Stimulated activated CD8-positive, alpha-beta memory T cell treated with anti-CD3 and anti-CD28 coated beads, Interleukin-12 subunit alpha, Interleukin-12 subunit beta, amount 100 ng/mL, for 24 hours (primary cell): ENCODE results near the gene NLGN3.
"Not testable (repeated sequence)": the region's sequence is repeated elsewhere in the genome, so short reads cannot be mapped to it uniquely, and the experiment has no call there.

Source experiments
- DNase-seq: peaks from one replicate; pipeline ENCODE4 v3.0.0-alpha.2; 2020; ENCODE audit errors: extremely low read depth

Gene NLGN3

DNA sequence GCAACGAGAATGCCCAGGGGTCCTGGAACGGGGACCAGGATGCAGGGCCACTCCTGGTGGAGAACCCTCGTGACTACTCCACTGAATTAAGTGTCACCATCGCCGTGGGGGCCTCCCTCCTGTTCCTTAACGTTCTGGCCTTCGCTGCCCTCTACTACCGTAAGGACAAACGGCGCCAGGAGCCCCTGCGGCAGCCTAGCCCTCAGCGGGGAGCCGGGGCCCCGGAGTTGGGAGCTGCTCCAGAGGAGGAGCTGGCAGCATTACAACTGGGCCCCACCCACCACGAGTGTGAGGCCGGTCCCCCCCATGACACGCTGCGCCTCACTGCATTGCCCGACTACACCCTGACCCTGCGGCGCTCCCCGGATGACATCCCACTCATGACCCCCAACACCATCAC lies 24.9 kb downstream of the NLGN3 start:
- DNase-seq: no peak

DNA sequence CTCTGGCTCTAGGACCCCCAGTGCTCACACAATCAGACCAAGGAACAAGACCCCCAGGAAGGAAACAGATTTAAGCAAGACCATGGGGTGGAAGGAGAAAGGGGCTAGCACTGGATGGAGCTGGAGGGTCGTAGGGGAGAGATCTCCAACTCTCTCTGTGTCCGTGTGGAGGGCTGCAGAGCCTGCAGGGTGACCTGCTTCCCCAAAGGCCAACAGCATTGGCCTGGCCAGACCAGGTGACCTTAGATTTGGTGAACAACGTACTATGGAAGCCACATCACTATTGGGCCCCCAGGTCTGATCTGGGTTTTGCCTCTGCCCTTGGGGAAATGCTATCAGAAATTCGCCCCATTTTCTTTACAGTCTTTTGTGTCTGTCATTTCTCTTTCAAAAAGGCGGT lies 26.0 kb downstream of the NLGN3 start:
- DNase-seq: no peak

DNA sequence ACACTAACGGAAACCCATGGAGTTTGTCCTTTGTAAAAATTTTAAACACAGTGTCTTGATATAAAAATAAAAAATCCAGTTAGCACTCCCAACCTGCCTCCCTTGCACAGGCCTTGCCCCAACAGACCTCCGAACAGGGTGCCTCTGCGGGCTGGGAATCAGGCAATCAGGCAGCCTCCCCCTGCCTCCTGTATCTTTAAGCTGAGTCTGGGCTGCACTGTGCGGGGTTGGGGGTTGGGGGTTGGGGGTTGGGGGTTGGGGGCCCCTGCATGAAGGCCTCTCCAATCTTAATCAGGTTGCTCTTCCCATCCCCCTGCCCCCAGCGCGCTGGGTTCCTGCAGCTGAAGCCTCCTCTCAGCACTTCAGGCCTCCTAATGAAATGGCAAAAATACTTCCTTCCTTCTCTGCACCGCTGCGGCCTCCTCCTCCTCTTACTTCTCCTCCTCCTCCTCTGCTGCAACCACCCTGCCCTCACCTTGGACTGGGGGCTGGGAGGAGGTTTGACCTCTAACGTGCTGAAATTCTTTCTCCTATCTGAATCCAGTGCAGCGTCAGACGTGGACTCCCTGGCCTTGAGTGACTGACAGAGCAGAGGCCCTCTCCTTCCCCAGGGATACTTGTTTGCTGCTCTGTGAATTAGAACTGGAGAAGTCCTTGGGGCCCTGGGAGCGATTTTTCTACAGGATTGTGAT lies 26.6 kb downstream of the NLGN3 start:
- DNase-seq: no peak

DNA sequence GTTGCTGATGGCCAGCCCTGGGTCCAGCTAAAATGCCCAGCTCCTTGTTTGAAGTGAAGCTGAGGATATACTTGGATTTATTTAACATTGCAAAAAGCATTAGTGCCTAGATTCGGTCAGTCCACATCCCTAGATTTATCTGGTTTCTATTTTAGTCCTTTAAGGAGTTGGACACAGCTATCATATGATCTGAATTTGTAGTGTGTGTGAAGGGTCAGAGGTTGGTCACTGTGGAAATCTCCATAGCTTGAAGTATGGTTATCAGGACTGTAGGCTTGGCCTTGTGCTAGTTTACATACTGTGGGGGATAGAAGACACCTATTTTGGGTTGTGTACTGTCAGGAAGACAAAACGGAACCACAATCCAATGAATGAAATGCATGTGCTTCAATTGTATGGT lies 28.8 kb downstream of the NLGN3 start:
- DNase-seq: no peak

DNA sequence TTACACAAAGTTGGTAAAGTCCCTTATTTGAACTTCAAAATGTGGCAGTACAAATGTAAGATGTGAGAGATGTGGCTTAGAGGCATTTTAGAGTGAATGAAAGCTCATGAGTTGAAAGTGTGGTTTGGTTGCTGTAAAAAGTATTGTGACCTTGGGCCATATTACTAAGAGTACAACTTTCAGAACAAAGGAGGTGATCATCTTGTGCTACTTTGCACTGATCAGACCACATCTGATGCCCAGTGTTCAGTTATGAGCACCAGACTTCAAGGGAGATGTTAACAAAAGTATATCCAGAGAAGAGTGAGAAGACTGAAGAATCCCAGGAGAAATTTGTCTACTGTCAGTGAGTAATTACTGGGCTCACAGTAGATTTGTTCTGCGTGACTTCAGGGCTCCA lies 30.2 kb downstream of the NLGN3 start:
- DNase-seq: no peak

DNA sequence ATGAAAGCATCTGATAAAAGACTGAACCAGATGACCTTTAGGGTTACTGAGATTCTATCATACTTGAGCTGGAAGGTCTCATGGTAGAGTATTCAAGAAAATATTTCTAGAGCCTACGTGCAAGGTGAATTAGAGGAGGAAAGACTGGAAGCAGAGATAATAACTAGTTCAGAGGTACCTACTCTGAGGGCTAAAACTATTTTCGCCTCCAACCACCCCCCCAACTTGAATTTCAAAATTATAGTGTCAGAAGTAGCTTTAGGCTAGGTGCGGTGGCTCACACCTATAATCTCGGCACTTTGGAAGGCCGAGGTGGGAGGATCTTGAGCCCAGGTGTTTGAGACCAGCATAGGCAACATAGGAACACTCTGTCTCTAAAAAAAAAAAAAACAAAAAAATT lies 30.9 kb downstream of the NLGN3 start:
- no peak for DNase-seq

DNA sequence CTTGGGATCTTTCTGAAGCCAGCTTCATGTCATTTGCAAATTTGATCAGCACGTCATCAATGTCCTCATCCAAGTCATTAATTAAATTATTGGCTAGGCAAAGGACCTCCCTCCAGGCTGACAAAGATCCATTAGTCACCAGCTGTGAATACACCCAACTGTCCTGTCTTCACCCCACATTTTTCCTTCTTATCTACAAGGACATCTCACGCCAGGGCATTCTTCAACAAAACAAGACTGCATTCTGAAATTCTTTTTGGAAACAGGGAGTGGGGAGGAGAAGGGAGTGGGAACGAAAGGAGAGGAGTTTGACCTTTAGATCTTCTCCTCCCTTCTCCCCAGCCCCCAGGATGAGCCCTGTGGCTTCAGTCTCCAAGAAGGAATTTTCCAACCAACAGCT lies 32.7 kb downstream of the NLGN3 start:
- DNase-seq: no peak

DNA sequence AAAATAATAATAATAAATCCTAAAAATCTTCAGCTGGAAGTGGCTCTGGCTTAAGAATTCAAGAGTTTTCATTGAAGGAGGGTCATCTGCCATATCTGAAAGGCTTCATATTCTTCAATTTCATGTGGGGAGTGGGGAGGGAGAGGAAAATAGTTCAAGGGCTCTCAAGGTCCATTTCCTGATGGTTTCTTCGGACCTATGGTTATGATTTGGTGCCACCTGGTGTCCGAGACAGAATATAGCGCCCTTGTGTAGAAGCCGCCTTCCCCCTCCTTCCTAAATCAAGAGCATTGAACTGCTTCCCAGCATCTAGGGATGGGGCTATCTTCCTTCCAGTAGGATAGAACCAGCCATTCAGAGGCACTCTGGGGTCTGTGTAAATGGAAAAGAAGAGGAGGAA lies 34.3 kb downstream of the NLGN3 start:
- no peak for DNase-seq

DNA sequence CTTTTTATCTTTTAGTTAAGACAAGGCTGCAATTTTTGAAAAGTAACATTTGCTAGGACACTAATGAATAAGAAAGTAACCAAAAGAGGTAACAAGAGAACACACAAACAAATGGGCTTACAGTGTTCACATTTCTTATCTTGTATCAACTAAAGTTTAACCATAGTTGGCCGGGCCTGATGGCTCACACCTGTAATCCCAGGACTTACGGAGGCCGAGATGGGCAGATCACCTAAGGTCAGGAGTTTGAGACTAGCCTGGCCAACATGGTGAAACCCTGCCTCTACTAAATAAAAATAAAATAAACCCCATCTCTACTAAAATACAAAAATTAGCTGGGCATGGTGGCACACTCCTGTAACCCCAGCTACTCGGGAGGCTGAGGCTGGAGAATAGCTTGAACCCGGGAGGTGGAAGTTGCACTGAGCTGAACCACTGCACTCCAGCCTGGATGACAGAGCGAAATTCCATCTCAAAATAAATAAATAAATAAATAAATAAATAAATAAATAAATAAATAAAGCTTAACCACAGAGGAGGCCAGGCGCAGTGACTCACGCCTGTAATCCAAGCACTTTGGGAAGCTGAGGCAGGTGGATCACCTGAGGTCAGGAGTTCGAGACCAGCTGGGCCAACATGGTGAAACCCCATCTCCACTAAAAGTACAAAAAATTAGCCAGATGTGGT lies 36.1 kb downstream of the NLGN3 start:
- not testable (repeated sequence) for DNase-seq

DNA sequence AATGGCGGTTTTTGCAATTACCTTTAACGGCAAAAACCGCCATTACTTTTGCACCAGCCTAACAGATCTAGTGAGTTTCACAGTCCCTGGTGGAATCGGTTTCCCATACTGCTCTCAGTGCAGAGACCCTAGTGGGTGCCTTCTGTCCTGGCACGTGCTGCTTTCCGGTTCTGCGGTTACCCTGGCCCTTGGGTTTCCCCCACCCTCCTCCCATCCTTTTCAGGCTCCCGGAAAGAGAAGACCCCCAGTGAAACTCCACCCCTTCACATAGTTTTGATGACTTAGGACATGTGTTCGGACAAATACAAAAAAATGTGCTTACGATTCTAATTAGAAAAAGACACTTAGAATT lies 36.9 kb downstream of the NLGN3 start:
- DNase-seq: no peak

DNA sequence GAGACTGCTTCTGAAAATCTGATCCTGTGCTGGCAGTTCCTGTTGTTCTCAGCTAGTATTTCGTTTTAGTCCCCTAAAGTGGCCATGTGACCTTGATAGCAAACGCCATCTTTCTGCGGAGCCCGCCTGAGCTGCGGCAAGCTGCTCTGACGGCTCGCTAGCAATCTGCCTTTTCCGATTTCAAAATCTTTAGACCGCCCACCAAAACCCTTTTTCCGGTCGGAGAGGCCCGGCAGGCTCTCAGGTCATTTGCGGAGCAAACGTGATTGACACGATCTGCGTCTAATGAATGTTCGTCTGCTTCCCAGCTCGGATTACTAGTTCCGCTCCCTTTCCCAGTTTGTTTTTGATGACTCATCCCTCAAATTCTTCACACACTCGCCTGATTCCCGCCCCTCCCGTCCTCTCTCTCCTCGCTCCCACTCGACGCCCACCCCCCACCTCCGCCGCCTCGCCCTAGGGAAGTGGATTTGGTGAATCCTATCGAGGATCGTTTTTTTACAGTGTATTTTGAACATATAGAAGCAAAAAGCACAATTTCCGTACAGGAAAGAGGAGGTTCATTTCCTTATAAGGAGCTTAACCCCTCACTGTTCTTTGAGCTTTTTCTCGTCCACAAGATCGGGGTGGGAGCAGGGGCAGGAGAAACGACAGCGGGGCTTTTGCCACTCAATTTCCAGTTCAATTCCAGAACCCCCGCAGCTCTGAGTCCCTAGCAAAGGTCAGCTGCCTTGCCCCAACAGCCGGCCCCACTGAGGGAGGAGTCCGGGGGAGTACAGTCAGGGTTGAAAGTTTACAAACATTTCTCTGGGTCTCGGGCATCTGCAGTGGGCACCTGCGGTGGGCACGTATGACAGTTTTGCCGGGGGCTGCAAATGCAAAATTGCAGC lies 37.5 kb downstream of the NLGN3 start:
- DNase-seq: peak; percentile 50

DNA sequence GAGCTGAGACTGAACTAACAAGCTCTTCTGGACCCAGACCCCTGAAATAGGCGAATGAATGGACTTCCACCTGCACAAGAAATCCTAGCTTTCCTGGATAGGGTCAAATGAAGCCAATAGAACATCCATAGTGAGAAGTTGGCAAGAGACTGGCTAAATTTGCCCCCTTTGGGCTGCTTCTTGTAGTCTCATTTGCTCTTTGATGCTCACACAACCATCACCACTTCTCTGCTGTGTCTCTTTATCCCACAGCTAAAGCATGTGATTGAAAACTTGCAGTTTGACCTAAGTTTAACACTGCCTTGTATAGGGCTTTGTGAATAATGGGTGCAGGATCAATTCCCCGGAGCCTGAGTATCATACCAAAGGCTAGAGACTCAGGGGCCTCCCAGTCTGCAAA lies 38.2 kb downstream of the NLGN3 start:
- no peak for DNase-seq

DNA sequence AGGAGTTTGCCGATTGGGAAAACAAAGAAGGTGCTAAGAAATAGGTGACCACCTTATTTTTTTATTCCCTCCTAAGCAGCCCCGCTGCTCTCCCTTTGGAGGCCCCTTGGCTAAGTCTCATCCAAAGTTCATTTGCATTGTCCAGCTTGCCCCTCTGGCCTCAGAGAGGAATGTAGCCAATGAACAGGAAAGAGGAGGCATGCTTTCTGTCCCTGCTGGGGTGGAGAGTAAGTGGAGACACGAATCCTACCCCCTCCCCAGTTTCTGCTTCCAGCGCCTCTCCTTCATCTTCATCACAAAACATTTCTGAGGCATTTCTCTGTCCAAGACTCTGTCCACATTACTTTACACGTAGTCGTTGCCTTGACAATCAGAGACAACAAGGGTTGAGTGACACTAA lies 38.7 kb downstream of the NLGN3 start:
- DNase-seq: no peak

DNA sequence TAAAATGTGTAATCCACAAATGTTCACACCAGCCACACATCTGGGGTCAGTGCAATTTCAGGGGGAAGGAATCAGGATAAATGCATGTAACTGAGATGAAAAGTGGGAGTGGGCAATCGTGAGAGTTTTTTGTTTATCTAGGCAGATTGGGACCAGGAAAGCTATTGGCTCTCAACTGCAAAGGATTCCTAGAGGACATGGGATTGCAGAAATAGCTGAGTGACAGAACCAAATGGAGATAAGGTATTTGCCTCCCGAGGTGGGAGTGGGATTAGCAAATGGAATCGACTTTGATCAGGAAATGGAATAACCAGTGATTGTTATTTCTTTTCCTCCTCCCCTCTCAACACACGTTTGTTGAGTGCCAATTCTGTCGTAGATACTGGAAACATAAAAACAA lies 39.5 kb downstream of the NLGN3 start:
- no peak for DNase-seq

DNA sequence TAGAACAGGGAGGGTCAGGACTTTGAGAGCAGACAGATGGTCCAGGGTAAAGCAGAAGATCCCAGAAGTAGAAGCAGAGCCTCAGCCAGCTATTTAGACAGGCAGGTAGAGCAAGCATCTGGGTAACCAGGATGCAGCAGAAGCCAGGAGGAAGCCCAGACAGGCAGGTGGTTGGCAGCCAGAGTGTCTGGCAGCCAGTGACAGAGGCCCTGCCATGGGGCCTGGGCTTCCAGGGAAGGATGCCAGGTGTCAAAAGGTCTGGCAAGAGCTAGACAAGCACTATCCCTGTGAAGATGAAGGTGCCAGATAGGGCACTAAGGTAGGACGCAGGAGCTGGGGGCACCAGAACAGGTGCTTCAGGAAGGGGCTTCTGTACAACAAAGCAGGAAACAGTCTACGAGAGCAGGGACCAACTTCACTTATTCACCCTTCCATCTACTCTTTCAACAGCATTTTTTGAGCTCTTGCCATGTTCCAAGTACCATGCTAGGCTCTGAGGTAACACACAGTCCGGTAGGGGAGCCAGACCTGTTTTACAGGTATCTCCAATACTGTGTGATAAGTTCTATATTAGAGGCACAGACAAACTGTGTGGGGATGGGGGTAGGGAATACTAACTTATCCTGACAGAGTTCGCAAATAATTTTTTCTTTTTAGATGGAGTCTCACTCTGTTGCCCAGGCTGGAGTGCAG lies 40.3 kb downstream of the NLGN3 start:
- no peak for DNase-seq

DNA sequence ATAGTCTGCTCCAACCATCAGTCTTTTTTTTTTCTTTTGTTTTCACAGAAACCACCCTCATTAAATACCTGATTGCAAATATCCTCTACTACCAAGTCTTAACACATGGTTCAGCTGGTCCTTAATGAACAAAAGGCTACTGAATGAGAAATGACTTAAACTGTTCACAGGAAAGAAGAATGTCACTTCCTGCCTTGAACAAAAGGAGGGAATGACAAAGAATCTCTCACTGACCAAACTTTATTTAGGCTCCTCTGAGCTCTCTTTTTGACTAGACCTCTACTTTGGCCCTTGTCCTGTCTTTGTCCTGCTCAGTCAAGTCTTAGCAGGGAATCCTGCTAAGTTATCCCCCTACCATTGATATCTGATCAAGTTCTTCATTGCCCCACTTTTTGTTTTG lies 46.6 kb downstream of the NLGN3 start:
- no peak for DNase-seq

DNA sequence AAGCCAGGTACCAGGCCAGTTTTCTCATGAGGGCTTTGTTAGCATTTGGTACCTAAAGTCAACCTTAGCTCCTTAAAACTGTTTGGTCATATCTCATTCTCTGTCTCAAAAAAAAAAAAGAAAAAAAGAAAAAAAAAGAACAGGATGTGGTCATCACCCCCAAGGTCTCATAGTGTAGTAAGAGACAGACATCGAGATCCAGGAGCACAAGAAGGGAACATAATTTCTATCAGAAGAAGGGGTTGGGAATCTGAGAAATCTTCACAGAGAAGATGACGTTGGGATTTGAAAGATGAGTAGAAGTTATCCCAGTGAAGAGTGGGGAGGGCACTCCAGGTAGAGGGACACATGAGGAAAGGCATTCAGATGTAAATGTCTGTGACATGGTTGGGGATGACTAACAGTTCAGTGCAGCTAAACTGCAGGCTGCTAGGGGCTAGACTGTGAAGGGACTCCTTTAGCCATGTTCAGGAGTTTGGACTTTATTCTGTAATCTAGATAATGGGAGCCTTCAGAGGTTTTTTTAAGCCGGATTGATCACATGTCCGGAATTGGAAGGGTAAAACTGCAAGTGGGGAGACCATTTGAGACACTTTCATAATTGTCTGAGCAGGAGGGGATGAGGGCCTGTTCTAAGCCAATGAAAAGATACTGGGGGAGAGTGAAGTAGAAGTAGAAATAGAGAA lies 51.5 kb downstream of the NLGN3 start:
- no peak for DNase-seq

DNA sequence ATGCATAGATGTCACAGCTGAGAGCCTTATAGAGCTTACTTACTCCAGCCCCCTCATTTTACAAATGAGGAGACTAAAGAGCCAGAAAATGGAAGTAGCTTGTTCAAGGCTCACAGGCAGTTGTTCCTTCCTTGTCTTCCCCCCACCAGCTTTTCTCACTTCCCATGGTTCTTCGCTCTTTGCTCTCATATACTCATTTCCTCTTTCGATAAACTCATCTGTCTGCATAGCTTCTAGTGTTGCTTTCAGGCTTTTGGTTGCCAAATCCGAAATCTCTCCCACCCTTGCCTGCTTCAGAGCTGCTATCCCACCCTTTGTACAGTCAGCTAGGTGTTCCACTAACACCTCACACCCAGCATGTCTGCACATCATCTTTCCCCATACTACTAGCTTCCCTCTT lies 53.4 kb downstream of the NLGN3 start:
- DNase-seq: no peak

DNA sequence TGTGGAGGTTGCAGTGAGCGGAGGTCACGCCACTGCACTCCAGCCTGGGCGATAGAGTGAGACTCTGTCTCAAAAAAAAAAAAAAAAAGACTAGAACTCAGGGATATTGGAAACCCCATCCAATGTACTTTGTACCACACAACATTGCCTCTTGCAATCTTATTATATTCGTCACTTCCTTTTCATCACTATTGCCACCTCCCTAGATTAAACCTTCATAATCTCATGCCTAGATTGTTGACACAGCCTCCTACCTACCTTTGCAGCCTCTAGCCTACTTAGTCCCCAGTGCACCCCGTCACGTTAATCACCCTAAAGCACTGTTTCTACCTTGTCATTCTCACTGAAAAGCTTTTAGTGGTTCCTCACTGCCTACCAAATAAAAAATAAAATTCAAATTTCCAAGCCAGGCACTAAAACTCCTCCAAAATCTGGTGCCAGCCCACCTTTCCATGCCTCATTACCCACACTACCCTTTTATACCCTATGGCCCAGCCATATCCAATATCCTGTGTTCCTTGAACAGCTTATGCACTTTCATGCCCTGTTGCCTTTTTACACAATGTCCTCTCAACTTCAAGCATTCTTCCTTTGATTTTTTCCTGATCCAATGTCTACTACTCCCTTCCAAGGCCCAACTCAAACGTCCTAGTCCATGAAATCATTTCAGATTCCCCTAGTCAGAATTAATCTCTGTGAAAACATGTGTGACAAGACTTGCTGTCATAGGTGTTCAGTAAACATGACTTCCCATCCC lies 54.8 kb downstream of the NLGN3 start:
- DNase-seq: no peak

DNA sequence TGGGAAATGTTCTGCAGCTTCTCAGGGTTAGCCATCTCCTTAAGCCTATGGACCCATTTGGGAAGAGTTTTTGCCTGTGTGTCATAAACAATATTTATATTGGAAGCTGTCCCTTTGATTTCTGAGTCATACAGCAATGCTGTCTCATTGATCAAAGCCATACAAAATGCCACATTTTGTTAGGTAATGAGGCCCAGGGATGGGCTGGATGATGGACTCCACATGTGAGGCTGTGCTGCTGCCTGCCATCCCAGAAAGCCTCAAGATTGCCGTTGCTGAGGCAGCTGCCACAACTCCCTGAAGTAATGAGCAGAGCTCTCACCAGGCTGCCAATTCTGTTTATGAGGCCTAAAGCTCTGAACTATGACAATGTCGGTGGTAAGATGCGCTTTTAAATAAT lies 66.2 kb downstream of the NLGN3 start:
- no peak for DNase-seq

DNA sequence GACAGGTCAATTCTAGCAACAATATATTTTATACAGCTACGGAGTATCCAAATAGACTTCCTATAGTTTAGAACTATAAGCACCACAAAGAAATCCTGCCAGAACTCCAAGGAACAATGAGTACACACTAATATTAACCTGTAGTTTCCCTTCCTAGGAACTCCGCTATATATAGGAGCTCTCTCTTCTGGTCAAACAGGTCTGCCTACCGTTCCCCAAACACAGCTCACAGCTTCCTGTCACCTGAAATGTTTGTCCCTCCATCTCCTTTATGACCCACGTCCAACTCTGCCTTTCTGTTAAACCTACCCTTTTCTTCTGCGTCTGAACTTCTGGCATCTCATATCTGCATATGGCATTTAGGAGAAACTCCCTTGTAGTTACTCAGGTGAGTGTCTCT lies 67.9 kb downstream of the NLGN3 start:
- DNase-seq: no peak
